Sigmoid colon (tissue), 4 donors: ENCODE results near the gene HDLBP.

Source experiments
- CTCF ChIP-seq, 4 experiments: fragments of 450-650 bp in 3 of 4; fragments of 200-600 bp in 1 of 4; IDR thresholded peaks; one replicate each; pipeline ENCODE4 v1.5.1; 2016 to 2019; ENCODE audit warnings: antibody characterized with exemption in 4 of 4, mild to moderate bottlenecking in 3 of 4, moderate library complexity in 2 of 4
- EP300 ChIP-seq, 4 donors: sonication (generic); formaldehyde crosslinking; IDR thresholded peaks; one replicate each; pipeline ENCODE4 v1.6.1; 2017; ENCODE audit warnings: antibody characterized with exemption in 4 of 4
- POLR2A ChIP-seq, 2 donors: fragments of 450-650 bp; IDR thresholded peaks; one replicate each; pipeline ENCODE4 v1.6.1; 2016; ENCODE audit warnings: antibody characterized with exemption in 2 of 2, mild to moderate bottlenecking in 2 of 2, moderate library complexity in 2 of 2
- POLR2AphosphoS5 ChIP-seq, 4 donors: sonication (generic); formaldehyde crosslinking; IDR thresholded peaks; one replicate each; pipeline ENCODE4 v1.6.1; 2017; ENCODE audit warnings: antibody characterized with exemption in 4 of 4

DNA sequence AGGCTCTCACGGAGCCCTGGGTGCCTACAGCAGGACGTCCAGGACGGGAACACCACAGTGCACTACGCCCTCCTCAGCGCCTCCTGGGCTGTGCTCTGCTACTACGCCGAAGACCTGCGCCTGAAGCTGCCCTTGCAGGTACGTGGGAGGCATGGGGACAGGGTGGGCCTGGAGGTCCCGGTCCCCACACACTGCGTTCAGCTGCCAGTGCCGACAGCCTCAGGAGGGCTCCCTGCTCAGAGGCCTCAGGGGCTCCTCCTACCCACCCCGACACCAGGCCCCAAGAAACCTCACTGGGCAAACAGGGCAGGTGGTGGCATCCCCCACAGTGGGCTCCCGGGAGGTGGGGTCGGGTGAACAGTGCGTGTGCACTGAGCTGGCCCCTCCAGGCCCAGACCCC lies 116.2 kb downstream of the HDLBP start:
- no peak for TF ChIP-seq CTCF (IDR thresholded peaks at IDR 0.05)
- no peak for TF ChIP-seq EP300 (IDR thresholded peaks at IDR 0.05)
- TF ChIP-seq POLR2A (IDR thresholded peaks at IDR 0.05): no peak
- no peak for TF ChIP-seq POLR2AphosphoS5 (IDR thresholded peaks at IDR 0.05)
